Left renal pelvis (tissue), 4 donors: ENCODE measurements around the gene MPP4. TPM values are rescaled to one million over a fixed set of nuclear protein-coding genes. Genes with fewer than 3 reads are reported as not detected.
"Not testable (repeated sequence)": the region's sequence is repeated elsewhere in the genome, so short reads cannot be mapped to it uniquely, and the experiment has no call there.

ENCODE experiments used
- DNase-seq, 4 donors: peaks; one replicate each; pipeline ENCODE4 v3.0.0-alpha.2; 2013; ENCODE audit warnings: low read depth in 4 of 4, low spot score in 3 of 4
- polyA plus RNA-seq, 4 donors: library from polyadenylated mRNA; unstranded; fragments of 120-200 nt; gene quantifications; one replicate each; pipeline ENCODE4 v1.2.1, GENCODE V29; 2013; ENCODE audit not compliant: insufficient read length in 4 of 4

MPP4 gene
- polyA plus RNA-seq, 4 donors = 0.14 to 0.37 (median 0.22) TPM

GRCh38 chr2:201674794-201675193, 23.6 kb downstream of the MPP4 start:
- no peak for DNase-seq

- no peak for DNase-seq
Observed at GRCh38 chr2:201674298-201674697, 24.1 kb downstream of the MPP4 start.

- DNase-seq = no peak
Observed at GRCh38 chr2:201673546-201673945, 24.9 kb downstream of the MPP4 start.

GRCh38 chr2:201671205-201671604, 27.2 kb downstream of the MPP4 start:
- not testable (repeated sequence) for DNase-seq

GRCh38 chr2:201669865-201670264, 28.6 kb downstream of the MPP4 start:
- DNase-seq = no peak

GRCh38 chr2:201668402-201668910, 30.0 kb downstream of the MPP4 start:
- DNase-seq = no peak

DNA sequence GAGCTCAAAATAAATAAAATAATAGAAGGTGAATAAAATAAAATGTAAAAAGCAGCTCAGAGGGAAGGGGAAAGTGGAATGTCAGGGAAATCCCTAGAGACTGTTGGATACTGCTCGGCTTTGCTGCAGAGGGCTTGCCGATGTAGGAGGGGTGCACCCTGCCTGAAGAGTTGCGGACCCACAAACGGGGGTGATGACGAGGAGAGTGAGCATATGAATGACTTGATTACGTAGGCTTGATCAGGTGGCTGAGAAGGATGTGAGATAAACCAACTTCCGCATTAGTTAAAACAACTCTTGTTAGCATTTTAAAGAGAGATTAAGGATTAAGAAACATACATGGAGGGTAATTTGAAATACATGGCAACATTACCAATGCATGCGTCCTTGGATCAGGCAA, 34.1 kb downstream of the MPP4 start:
- DNase-seq = no peak

DNA sequence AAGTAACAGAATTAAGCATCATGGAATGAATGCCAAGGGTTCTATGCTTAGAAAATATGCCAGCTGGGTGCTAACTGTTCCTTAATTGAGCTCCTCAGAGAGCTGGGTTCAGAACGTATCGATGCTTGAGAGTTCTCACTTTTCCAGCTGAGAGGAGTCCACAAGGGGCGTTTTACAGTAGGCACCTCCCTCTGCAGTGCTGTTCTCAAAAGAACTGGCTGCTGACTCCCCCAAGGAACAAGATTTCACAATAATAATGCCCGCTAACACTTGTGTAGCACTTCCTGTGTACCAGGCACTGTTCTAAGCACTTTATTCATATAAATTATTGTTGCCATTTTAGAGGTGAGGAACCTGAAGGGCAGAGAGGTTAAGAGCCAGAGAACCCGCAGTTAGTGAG, 37.1 kb downstream of the MPP4 start:
- no peak for DNase-seq

DNA sequence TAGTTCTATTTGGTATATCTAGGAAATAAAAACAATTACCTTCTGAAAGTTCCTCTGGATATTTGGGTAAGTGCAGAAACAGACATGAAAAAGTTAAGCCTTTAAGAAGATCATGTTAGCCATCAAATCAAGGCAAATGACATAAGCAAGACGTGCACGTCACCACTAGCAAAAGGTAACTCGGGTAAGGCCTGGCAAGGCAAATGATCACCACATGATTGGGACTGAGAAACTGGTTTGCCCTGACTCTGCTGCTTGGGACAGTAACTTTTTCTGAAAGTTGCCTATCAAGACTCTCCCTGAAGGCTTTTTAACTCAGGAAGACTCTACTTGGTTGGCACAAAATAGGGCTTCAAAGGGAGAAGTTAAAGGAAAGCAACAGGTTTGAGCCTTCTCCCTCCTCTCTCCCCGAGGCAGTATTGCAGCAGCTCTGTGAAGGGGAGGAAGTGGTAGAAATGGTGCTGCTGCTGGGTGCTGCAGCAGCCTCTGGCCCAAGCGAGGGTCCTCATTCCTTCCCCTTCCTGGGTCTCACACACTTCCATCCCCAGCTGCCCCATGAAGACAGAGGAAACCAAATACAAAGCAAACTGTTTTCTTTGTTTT, 38.0 kb downstream of the MPP4 start:
- no peak for DNase-seq

- DNase-seq = no peak
Observed at GRCh38 chr2:201656740-201657139, 41.7 kb downstream of the MPP4 start.

DNA sequence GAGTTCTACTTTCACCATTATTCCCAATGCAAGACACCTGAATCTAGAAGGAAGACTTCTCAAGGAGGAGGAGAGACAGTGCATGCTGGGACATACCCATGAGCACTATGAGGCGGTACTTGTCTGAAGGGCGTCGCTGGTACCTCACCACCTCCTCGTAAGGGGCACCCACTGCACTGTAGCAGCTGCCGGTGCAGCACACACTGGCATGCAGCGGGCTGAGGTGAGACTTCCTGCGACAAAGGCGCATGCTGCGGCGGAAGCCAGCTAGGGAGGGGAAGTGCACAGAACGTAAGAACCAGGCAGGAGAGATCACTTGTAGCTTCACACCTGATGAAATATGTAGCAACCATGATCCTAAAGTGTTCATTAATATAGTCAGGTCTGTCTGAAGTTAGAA, 42.3 kb downstream of the MPP4 start:
- DNase-seq = no peak

DNA sequence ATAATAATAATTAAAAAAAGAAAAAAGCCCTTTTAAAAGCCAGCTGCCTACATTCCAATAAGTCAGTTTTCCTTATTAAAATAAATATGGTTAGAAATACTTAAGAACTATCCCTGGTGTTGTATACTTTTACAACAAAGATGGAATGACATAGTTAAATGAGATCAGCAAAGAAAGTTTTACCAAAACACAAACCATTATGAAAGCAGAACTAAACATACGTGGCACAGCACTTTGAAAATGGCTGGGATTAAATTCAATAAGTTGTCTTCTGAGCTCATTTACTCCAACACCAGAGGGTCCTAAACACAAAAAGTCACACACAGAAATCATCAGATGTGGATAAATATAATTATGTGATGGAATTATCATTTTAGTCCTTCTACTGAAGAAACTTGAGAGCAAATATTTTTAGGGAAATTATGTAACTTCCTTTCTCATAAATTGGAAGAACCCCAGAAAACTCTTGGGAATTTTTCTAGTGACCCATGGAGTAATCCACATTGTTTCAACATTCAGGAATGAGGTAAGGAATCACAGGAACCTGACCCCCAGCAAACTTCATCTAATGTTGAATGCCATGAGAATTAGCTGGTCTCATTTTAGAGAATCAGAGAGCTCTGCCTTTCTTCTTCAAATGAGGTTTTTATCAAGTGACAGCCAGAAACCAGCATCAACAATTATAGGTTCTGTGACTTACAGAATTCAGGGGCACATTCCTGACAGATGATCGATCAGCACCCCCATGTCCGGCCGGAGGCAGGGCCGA, 43.6 kb downstream of the MPP4 start:
- no peak for DNase-seq

- DNase-seq = no peak
Observed at GRCh38 chr2:201653221-201653620, 45.2 kb downstream of the MPP4 start.

GRCh38 chr2:201649442-201649841, 49.0 kb downstream of the MPP4 start:
- DNase-seq = no peak

- no peak for DNase-seq
Observed at GRCh38 chr2:201647431-201647830, 51.0 kb downstream of the MPP4 start.

GRCh38 chr2:201644001-201644400, 54.4 kb downstream of the MPP4 start:
- peak in 1 of 4 donors; percentile 27 for DNase-seq

GRCh38 chr2:201643216-201643890, 55.1 kb downstream of the MPP4 start, which contains the start of gene TMEM237:
Gene TMEM237 (minus strand): TSS chr2:201643503. CDS start chr2:201643400, 103 bp downstream.
- DNase-seq = peak in 1 of 4 donors; percentile 29

- peak; percentile 70 to 77 (median 74) for DNase-seq
Observed at GRCh38 chr2:201642579-201643215, 55.7 kb downstream of the MPP4 start.

DNA sequence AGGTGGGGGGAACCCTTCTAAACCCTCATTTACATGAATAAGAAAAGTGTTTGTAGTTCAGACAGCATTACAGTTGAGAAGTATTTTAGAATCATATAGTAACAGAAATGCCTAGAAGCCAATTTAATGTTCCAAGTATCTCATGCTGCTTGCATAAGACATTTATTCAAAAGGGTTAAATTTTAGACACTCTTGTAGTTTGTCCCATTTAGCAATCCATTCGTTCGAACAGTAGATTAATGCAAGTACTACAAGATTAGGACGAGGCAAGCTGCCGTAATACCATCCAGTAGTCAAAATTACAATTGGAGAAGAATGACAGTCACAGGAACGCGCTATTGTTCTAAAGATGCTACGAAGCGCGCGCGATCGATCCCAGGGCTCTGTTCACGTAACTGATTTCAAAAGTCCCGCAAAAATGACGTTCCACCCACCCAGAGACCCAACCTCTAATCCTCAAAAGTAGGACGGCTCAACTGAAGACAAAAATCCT, 56.3 kb downstream of the MPP4 start:
- no peak for DNase-seq

DNA sequence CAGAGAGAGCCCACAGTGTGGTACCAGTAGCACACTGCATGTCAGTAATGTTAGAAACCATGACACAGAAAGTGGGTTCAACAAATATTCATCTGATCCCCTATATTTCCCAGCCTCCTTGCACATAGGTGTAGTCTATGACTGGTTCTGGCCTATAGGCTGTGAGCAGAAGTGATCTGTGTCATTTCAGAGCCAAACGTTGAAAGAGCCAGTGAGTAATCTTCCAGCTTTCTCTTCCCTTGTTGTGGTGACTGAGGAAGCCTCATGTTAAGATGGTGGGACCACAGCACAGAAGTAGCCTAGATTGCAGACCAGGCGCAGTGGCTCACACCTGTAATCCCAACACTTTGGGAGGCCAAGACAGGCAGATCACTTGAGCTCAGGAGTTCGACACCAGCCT, 59.2 kb downstream of the MPP4 start:
- no peak for DNase-seq

- no peak for DNase-seq
Observed at GRCh38 chr2:201638326-201638725, 60.1 kb downstream of the MPP4 start.
